DOHH2 (cell line): Measurements from ENCODE around the gene MCC.

Source experiments
- H3F3A ChIP-seq: fragments of 200-600 bp; sonication (generic), shearing (Covaris generic); 2 replicates; pipeline ENCODE4 v1.6.0; 2016; ENCODE audit warnings: antibody characterized with exemption, mild to moderate bottlenecking; ENCODE audit not compliant: control insufficient read depth, insufficient read depth
- H3K27ac ChIP-seq: fragments of 200-600 bp; sonication (generic); 2 replicates; pipeline ENCODE4 v1.5.1; 2014; ENCODE audit warnings: low read depth, mild to moderate bottlenecking, low read length, moderate library complexity
- H3K27me3 ChIP-seq: fragments of 200-600 bp; sonication (generic); 2 replicates; pipeline ENCODE4 v1.6.1; 2014; ENCODE audit warnings: mild to moderate bottlenecking, low read length, mixed read lengths; ENCODE audit not compliant: control insufficient read depth
- H3K36me3 ChIP-seq: fragments of 200-600 bp; sonication (generic); 2 replicates; pipeline ENCODE4 v1.6.1; 2014; ENCODE audit warnings: mild to moderate bottlenecking, low read length, moderate library complexity, mixed read lengths; ENCODE audit not compliant: control insufficient read depth
- H3K4me1 ChIP-seq: fragments of 200-600 bp; sonication (generic); 2 replicates; pipeline ENCODE4 v1.6.1; 2014; ENCODE audit warnings: mild to moderate bottlenecking, low read length, mixed read lengths; ENCODE audit not compliant: control insufficient read depth
- H3K4me2 ChIP-seq: fragments of 200-600 bp; sonication (generic); 2 replicates; pipeline ENCODE4 v1.6.0; 2014; ENCODE audit warnings: mild to moderate bottlenecking, low read length, moderate library complexity
- H3K4me3 ChIP-seq: fragments of 200-600 bp; sonication (generic); 2 replicates; pipeline ENCODE4 v1.5.1; 2014; ENCODE audit warnings: mild to moderate bottlenecking, low read length, mixed read lengths
- H3K79me2 ChIP-seq: fragments of 200-600 bp; sonication (generic); 2 replicates; pipeline ENCODE4 v1.6.1; 2014; ENCODE audit warnings: mild to moderate bottlenecking, low read length, mixed read lengths; ENCODE audit not compliant: control insufficient read depth
- H3K9me2 ChIP-seq: fragments of 200-600 bp; sonication (generic); replicated peaks from 2 replicates; pipeline ENCODE4 v1.6.1; 2014; ENCODE audit warnings: mild to moderate bottlenecking, low read length, mixed read lengths; ENCODE audit not compliant: control insufficient read depth
- H3K9me3 ChIP-seq: fragments of 200-600 bp; sonication (generic); 2 replicates; pipeline ENCODE4 v1.6.1; 2014; ENCODE audit warnings: antibody characterized with exemption, low read length, mixed read lengths; ENCODE audit not compliant: control insufficient read depth, insufficient read depth
- H4K20me1 ChIP-seq: fragments of 200-600 bp; sonication (generic); 2 replicates; pipeline ENCODE4 v1.6.0; 2014; ENCODE audit warnings: low read depth, mild to moderate bottlenecking, antibody characterized with exemption, low read length, moderate library complexity; ENCODE audit not compliant: control insufficient read depth, insufficient read depth
- CTCF ChIP-seq: fragments of 200-600 bp; sonication (generic); IDR thresholded peaks from one replicate; pipeline ENCODE4 v1.5.1; 2014; ENCODE audit warnings: antibody characterized with exemption, mild to moderate bottlenecking, low read depth, low read length; ENCODE audit not compliant: poor library complexity, severe bottlenecking
- EZH2phosphoT487 ChIP-seq: fragments of 200-600 bp; sonication (generic); IDR thresholded peaks from 2 replicates; pipeline ENCODE4 v1.6.1; 2017; ENCODE audit warnings: borderline replicate concordance, mild to moderate bottlenecking, antibody characterized with exemption, low read length, moderate library complexity, mixed read lengths

Gene MCC

GRCh38 chr5:112979723-112980122, 508.5 kb downstream of the MCC start:
- Histone ChIP-seq H3K27ac (no peak overlapping the region), H3F3A (no peaks in the 10 kb centered on the region), H3K9me3 (no peaks in the 10 kb centered on the region), H3K36me3 (peaks cover 63% of the 10 kb centered on the region), H3K9me2 (no peaks in the 10 kb centered on the region), H3K4me2 (peak overlapping the region; percentile 85), H3K79me2 (peaks cover 81% of the 10 kb centered on the region), H3K4me1 (peaks cover 31% of the 10 kb centered on the region), H3K4me3 (peak overlapping the region; percentile 97), H3K27me3 (no peaks in the 10 kb centered on the region), H4K20me1 (peaks cover 31% of the 10 kb centered on the region)
- TF ChIP-seq EZH2phosphoT487 = no peak
- TF ChIP-seq CTCF = no peak

GRCh38 chr5:112978836-112979235, 509.4 kb downstream of the MCC start:
- Histone ChIP-seq H3K27ac (no peak overlapping the region), H4K20me1 (peaks cover 31% of the 10 kb centered on the region)

GRCh38 chr5:112977440-112977861, 510.8 kb downstream of the MCC start:
- peak overlapping the region; percentile 97 for H3K4me3 ChIP-seq
- H3K4me2 ChIP-seq = peak overlapping the region; percentile 85
- no peaks in the 10 kb centered on the region for H3F3A ChIP-seq
- no peaks in the 10 kb centered on the region for H3K9me2 ChIP-seq
- peak overlapping the region; percentile 77 for H3K27ac ChIP-seq
- H3K9me3 ChIP-seq = no peaks in the 10 kb centered on the region
- H3K27me3 ChIP-seq = no peaks in the 10 kb centered on the region
- H4K20me1 ChIP-seq = peaks cover 26% of the 10 kb centered on the region
- peaks cover 59% of the 10 kb centered on the region for H3K79me2 ChIP-seq
- peaks cover 44% of the 10 kb centered on the region for H3K36me3 ChIP-seq
- TF ChIP-seq CTCF (no peak), EZH2phosphoT487 (no peak)
- peaks cover 31% of the 10 kb centered on the region for H3K4me1 ChIP-seq

More at GRCh38 chr5:112978836-112979235, 509.4 kb downstream of the MCC start:
- no peak for TF ChIP-seq EZH2phosphoT487
- no peak for TF ChIP-seq CTCF
- Histone ChIP-seq H3K27me3 (no peaks in the 10 kb centered on the region), H3K4me1 (peaks cover 31% of the 10 kb centered on the region), H3K9me3 (no peaks in the 10 kb centered on the region), H3K79me2 (peaks cover 72% of the 10 kb centered on the region), H3K4me3 (peak overlapping the region; percentile 97), H3K9me2 (no peaks in the 10 kb centered on the region), H3K36me3 (peaks cover 57% of the 10 kb centered on the region), H3K4me2 (peak overlapping the region; percentile 85), H3F3A (no peaks in the 10 kb centered on the region)
